IPS-18a (cell line): ENCODE data around the gene PCDHB11.
A peak's percentile ranks its signal among the peaks of the same experiment; 100 is the strongest.
"Not testable (repeated sequence)": the region's sequence is repeated elsewhere in the genome, so short reads cannot be mapped to it uniquely, and the experiment has no call there.

Experiments used
- H3K27ac ChIP-seq: one replicate; pipeline ENCODE4 v1.5.1; 2013; ENCODE audit warnings: low read length
- H3K27me3 ChIP-seq: one replicate; pipeline ENCODE4 v1.6.1; 2013; ENCODE audit warnings: mild to moderate bottlenecking, low read length; ENCODE audit not compliant: control insufficient read depth, insufficient read depth
- H3K36me3 ChIP-seq: one replicate; pipeline ENCODE4 v1.6.1; 2013; ENCODE audit warnings: low read depth, low read length; ENCODE audit not compliant: control insufficient read depth
- H3K4me1 ChIP-seq: one replicate; pipeline ENCODE4 v1.6.1; 2013; ENCODE audit warnings: low read depth, low read length; ENCODE audit not compliant: control insufficient read depth
- H3K4me3 ChIP-seq: one replicate; pipeline ENCODE4 v1.5.1; 2013; ENCODE audit warnings: low read length
- H3K9ac ChIP-seq: one replicate; pipeline ENCODE4 v1.6.1; 2013; ENCODE audit warnings: mild to moderate bottlenecking, low read length, moderate library complexity
- H3K9me3 ChIP-seq: one replicate; pipeline ENCODE4 v1.6.1; 2013; ENCODE audit warnings: low read depth, low read length; ENCODE audit not compliant: control insufficient read depth

Gene PCDHB11

GRCh38 chr5:141192110-141192725 is 7.2 kb upstream of the PCDHB11 start, which contains the start of gene PCDHB10:
PCDHB10 (plus strand) TSS chr5:141192353; CDS start chr5:141192553, 200 bp downstream.
- H3K36me3 ChIP-seq = no peaks in the 10 kb centered on the region
- H3K4me3 ChIP-seq = peak within 1 kb of the TSS; percentile 46

GRCh38 chr5:141194332-141194731 is 5.1 kb upstream of the PCDHB11 start:
- not testable (repeated sequence) for H3K4me3 ChIP-seq, H3K4me1 ChIP-seq, H3K27ac ChIP-seq, H3K27me3 ChIP-seq, H3K36me3 ChIP-seq, H3K9ac ChIP-seq
- H3K9me3 ChIP-seq = peaks cover 11% of the 10 kb centered on the region

More at GRCh38 chr5:141192110-141192725, 7.2 kb upstream of the PCDHB11 start, which contains the start of gene PCDHB10:
- H3K27ac ChIP-seq = no peak within 1 kb of the TSS
- H3K9ac ChIP-seq = no peak within 1 kb of the TSS
- no peaks in the 10 kb centered on the region for H3K27me3 ChIP-seq
- H3K4me1 ChIP-seq = no peaks in the 10 kb centered on the region
- peaks cover 11% of the 10 kb centered on the region for H3K9me3 ChIP-seq

GRCh38 chr5:141196363-141196762 is 3.1 kb upstream of the PCDHB11 start:
- Histone ChIP-seq H3K9ac (no peak overlapping the region), H3K9me3 (peaks cover 11% of the 10 kb centered on the region), H3K36me3 (no peaks in the 10 kb centered on the region), H3K27ac (no peak overlapping the region), H3K4me1 (no peaks in the 10 kb centered on the region), H3K4me3 (no peak overlapping the region), H3K27me3 (no peaks in the 10 kb centered on the region)

GRCh38 chr5:141201126-141201525 is 1.7 kb downstream of the PCDHB11 start:
- not testable (repeated sequence) for H3K4me3 ChIP-seq, H3K27me3 ChIP-seq, H3K27ac ChIP-seq, H3K9me3 ChIP-seq, H3K9ac ChIP-seq, H3K4me1 ChIP-seq, H3K36me3 ChIP-seq

GRCh38 chr5:141201646-141202045 is 2.2 kb downstream of the PCDHB11 start:
- H3K9me3 ChIP-seq, H3K4me3 ChIP-seq, H3K36me3 ChIP-seq, H3K27me3 ChIP-seq, H3K9ac ChIP-seq, H3K27ac ChIP-seq, H3K4me1 ChIP-seq: not testable (repeated sequence)

- Histone ChIP-seq H3K4me3 (peak within 1 kb of the TSS; percentile 31), H3K9ac (no peak within 1 kb of the TSS), H3K9me3 (no peaks in the 10 kb centered on the region), H3K27me3 (no peaks in the 10 kb centered on the region), H3K27ac (no peak within 1 kb of the TSS), H3K4me1 (no peaks in the 10 kb centered on the region), H3K36me3 (no peaks in the 10 kb centered on the region)
Observed at GRCh38 chr5:141208478-141208877, 9.1 kb downstream of the PCDHB11 start, which contains the start of gene PCDHB12. PCDHB12 (plus strand) TSS chr5:141208719; CDS start chr5:141208908, 189 bp downstream.

- not testable (repeated sequence) for H3K4me3 ChIP-seq, H3K4me1 ChIP-seq, H3K36me3 ChIP-seq, H3K27ac ChIP-seq, H3K27me3 ChIP-seq, H3K9ac ChIP-seq, H3K9me3 ChIP-seq
Observed at GRCh38 chr5:141210281-141210680, 10.9 kb downstream of the PCDHB11 start.

GRCh38 chr5:141210849-141211248 is 11.4 kb downstream of the PCDHB11 start:
- H3K4me1 ChIP-seq, H3K4me3 ChIP-seq, H3K27me3 ChIP-seq, H3K9me3 ChIP-seq, H3K36me3 ChIP-seq, H3K9ac ChIP-seq, H3K27ac ChIP-seq: not testable (repeated sequence)

GRCh38 chr5:141213656-141214339 is 14.4 kb downstream of the PCDHB11 start, which contains the start of gene PCDHB13:
PCDHB13 (plus strand) TSS chr5:141213919; CDS start chr5:141214124, 205 bp downstream.
- H3K9ac ChIP-seq, H3K36me3 ChIP-seq, H3K9me3 ChIP-seq, H3K27me3 ChIP-seq, H3K4me1 ChIP-seq, H3K27ac ChIP-seq, H3K4me3 ChIP-seq: not testable (repeated sequence)

GRCh38 chr5:141214583-141214982 is 15.2 kb downstream of the PCDHB11 start:
- not testable (repeated sequence) for H3K4me1 ChIP-seq, H3K36me3 ChIP-seq, H3K9ac ChIP-seq, H3K9me3 ChIP-seq, H3K27me3 ChIP-seq, H3K4me3 ChIP-seq, H3K27ac ChIP-seq

- H3K27ac ChIP-seq, H3K27me3 ChIP-seq, H3K36me3 ChIP-seq, H3K4me1 ChIP-seq, H3K9me3 ChIP-seq, H3K9ac ChIP-seq, H3K4me3 ChIP-seq: not testable (repeated sequence)
Observed at GRCh38 chr5:141215504-141215903, 16.1 kb downstream of the PCDHB11 start.

GRCh38 chr5:141216035-141216434 is 16.6 kb downstream of the PCDHB11 start:
- not testable (repeated sequence) for H3K27me3 ChIP-seq, H3K9ac ChIP-seq, H3K36me3 ChIP-seq, H3K4me1 ChIP-seq, H3K4me3 ChIP-seq, H3K9me3 ChIP-seq, H3K27ac ChIP-seq
